HG03342 (cell line): Measurements from ENCODE around the gene PIAS2.
"Not testable (repeated sequence)": the region's sequence is repeated elsewhere in the genome, so short reads cannot be mapped to it uniquely, and the experiment has no call there.

Experiments
- ATAC-seq: cut with Tn5 transposase; IDR thresholded peaks from one replicate; pipeline ENCODE4 v1.9.1; 2021; ENCODE audit warnings: mild to moderate bottlenecking, moderate library complexity; ENCODE audit not compliant: unreplicated experiment

The PIAS2 gene

DNA sequence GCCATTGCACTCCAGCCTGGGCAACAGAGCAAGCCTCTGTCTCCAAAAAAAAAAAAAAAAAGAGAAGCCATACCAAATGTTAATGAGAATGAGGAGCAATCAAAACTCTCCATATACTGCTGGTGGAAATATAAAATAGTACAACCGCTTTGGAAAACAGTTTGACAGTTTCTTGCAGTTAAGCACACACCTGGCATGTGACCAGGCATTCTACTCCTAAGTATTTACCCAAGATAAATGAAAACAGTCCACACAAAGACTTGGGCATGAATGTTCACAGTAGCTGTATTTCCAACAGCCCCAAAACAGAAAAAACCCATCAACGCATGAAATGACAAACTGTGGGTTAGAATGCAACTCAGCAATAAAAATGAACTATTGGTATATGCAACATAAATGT is 84.5 kb downstream of the PIAS2 start:
- ATAC-seq = no peak

DNA sequence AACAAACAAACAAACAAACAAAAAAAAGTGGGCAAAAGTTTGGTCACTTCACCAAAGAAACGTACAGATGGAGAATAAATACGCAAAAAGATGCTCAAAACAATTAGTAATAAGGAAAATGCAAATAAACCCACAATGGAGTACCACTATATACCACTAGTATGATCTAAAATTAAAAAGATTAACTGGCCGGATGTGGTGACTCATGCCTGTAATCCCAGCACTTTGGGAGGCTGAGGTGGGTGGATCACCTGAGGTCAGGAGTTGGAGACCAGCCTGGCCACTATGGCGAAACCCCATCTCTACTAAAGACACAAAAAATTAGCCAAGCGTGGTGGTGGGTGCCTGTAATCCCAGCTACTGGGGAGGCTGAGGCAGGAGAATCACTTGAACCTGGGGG is 84.9 kb downstream of the PIAS2 start:
- ATAC-seq = not testable (repeated sequence)

DNA sequence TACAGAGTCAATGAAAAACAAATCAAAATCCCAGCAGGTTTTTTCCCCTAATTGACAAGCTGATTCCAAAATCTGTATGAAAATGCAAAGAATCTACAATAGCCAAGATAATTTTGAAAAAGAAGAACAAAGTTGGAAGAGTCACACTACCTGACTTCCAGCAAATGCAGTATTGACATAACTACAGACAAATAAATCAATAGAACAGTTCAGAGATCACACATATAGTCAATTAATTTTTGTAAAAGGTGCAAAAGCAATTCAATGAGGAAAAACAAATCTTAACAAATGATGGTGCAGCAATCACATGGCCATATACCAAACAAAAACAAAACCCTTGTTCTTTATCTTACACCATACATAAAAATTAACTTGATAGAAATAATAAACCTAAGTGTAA is 85.9 kb downstream of the PIAS2 start:
- no peak for ATAC-seq

DNA sequence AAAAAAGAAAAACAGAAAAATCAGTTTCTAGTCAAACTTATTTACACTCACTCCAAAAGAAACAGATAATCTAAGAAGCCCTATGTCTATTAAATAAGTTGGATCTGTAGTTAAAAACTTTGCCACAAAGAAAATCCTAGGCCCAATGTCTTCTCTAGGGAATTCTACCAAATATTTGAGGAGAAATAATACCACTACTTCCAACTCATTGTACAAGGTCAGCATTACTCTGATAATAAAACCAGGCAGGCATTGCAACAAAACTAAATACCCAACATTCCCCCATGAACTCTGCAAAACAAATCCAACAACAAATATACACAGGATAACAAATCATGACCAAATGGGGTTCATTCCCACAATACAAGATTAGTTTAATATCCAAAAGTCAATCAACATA is 86.7 kb downstream of the PIAS2 start:
- no peak for ATAC-seq

DNA sequence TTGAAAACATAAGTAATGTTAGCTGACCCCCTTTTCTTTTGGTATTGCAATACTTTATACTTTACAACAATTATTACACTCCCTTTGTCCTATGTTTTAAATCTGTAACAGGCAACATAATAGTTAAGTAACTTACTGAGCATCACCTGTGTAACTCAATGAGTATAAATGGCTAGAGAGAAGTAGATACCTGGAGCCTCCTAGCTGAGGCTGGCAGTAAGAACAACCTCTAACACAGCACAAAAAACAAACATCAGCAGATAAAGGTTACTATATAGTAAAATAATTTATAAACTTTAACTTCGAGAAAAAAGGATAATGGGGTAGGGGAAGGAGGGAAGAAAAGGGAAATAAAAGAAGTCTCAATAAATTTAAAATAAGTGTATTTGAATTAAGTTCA is 87.4 kb downstream of the PIAS2 start:
- ATAC-seq = no peak

DNA sequence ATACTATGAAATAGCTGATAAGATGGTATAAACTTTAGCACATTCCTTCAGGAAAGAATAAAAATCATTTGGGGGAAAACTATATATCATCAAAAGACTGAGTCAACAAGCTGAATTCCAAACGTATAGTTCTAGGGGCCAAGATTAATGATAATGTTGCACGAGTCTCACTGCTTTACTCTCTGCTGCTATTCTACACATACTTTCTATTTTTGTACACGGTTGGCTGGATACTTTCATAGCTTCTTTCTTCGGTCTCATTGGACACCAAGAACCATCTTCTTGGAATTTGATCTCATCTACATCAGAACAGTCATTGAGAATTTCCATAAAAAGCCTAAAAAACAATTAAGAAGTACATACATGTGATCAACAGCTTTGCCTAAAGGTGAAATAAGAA is 87.8 kb downstream of the PIAS2 start:
- ATAC-seq = no peak

DNA sequence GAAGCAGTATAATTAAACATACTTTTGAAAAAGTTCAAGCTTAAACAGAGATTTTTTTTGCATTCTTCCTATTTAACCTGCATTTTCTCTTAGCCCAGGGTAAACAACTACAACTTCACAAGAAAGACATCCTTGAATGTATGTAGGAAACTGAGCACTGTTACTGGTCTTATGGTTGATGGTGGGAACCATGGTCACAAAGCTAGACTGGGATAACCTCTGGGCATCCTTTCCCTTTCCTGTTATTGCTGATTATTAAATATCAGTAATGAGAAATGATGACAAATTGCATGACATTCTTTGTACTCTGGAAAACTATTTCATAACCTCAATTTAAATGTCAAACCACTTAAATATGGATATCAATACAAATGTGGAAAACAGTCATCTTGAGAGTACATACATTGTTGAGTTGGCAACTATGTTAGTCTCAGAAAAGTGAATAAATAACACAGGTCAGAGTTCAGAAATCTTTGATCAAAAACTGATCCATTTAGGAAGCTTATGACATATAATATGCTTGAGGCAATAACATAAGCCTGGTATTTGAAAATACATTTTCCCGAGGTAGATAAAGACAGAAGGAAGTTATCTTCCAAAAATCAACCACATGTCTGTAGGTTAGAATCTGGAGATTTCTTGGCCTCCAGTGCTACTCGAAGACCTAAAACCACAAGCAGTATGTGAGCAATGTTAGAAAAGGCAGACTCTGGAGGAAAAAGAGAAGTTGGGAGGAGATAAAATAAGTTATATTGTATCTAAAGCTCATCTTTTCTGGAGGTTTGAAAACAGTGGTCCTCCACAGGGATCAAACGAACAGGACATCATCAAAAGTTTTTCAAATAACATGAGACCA is 95.2 kb downstream of the PIAS2 start:
- no peak for ATAC-seq

DNA sequence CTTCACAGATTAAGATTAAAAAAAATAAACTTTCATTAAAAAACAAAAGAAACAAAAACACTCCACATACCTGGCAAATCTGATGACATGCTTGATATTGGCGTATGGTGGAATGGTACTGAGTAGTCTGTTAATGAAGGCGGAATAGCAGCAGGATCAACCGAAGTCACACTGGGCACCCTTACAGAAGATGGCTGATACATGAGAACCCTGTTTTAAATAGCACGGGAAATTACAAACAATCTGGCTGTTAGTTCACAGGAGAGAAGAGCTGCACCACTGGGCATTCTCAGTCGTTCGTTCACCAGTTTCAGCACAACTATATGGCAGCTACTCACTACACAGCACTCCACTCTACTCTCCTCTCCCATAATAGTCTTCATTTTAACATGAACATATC is 96.4 kb downstream of the PIAS2 start:
- ATAC-seq = no peak

DNA sequence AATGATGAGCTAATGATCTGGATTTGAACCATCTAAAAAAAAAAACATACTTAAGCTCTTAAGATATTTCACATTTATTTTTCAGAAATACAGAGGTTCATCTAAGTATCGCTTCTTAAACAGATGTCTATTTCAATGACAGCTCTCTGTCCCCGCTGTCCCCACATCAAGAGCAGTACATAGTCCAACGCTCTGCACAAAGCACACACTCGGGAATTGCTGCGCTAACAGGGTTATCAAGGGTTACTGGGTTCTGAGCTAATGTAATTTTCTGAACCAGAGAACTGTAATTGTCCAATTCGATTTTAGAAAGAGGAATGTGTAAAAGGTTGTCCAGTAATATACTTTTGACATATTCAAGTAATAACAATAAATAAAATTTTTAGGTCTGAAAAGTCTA is 101.6 kb downstream of the PIAS2 start:
- ATAC-seq = no peak

DNA sequence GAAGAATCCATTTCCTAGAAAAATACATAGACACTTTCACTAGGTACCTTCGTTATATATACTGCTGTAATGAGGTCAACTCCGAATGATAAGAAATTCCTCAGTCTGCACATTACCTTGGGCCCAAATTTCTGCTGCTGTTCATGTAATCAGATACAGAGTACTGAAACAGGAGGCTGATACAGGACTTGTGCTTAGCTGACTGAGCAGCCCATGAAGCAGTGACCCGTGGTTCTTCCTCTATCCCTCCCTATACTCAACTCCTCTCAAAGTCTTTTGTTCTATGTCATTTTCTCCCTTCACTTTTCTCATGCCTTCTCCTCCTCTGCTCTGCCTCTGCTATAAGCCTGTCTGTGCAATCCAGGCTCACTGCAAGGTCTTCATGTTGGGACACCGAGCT is 102.9 kb downstream of the PIAS2 start:
- ATAC-seq = no peak

DNA sequence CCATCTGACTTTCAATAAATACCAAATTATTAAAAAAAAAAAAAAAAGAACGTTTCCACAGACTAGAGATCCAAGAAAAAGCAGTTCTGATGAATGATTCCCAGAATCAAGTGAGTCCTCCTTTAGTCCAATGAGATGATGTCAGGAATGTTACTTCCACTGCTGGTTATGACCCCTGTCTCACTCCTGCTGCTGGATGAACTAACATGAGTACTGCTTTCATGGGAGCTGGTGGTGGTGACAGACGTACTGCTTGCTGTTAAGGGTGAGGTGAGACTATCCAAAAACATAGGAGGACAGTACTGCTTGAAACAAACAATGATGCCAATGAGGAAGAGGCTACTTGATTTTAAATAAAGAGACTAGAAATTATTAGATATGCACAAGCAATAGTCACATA is 105.0 kb downstream of the PIAS2 start:
- ATAC-seq = no peak

DNA sequence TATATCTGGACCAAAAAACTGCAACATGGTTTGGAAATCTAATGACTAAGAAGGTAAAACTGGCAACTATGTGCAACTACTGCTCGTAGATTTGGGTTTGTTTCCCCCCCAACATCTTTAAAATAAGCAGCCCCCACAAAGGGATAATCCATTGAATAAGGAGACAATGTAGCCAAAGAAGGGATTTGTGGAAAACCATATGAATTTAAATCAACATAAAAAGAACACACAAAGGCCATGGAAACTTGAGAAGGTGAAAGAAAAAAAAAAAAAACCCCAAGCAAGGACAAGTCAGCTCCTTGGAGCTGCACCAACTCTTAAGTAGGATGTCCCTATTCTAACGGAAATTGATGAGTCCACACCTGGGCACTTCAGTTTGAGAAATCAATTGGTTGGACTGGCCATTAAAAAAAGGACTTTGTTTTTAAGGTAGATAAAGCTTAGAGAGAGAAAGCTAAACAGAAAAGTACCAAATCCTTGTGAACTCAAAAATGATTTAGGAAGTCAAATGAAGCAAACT is 106.8 kb downstream of the PIAS2 start:
- no peak for ATAC-seq

DNA sequence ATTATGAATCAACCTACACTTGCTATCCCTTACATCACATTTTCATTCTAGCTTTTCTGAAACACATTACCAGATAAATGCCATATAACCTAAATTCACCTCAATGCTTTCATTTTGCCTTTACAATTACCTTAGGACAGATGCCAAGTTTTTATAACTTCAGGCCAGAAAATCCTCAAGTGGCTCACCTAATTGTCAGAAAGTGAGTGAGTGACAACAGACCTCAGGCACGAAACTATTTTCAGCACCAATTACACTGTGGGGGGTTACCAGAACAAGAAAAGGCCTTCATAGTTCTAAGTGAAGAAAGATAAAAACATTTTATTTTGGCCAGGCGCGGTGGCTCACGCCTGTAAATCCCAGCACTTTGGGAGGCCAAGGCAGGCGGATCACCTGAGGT is 108.2 kb downstream of the PIAS2 start:
- ATAC-seq = no peak

DNA sequence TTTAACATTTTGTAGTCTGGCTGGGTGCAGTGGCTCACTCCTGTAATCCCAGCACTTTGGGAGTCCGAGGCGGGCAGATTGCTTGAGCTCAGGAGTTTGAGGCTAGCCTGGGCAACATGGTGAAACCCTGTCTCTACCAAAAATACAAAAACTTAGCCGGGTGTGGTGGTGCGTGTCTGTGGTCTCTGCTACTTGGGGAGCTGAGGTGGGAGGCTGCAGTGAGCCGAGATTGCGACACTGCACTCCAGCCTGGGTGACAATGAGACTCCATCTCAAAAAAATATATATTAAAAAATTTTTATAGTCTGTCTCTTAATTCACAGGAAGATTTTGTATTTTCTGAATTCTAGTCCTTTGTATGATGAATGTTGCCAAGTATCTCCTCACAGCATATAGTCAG is 121.4 kb downstream of the PIAS2 start:
- ATAC-seq = not testable (repeated sequence)

DNA sequence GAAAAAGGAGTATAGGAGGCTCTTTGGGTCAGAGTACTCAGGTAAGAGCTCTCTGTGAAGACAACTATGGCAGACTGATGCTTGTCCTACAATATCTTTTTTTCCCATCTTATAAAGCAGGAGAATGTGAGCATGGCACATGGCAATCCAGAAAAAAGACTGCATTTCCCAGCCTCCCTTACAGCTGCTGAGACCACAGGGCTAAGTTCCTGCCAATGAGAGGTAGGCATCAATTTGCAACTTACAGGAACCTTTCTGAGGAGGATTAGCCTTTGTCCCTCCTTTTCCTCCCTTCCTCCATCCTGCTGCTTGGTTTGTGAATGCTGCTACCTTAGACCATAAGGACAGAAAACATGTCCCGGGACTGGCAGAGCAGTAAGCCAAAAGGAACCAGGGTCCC is 122.7 kb downstream of the PIAS2 start:
- ATAC-seq = no peak

DNA sequence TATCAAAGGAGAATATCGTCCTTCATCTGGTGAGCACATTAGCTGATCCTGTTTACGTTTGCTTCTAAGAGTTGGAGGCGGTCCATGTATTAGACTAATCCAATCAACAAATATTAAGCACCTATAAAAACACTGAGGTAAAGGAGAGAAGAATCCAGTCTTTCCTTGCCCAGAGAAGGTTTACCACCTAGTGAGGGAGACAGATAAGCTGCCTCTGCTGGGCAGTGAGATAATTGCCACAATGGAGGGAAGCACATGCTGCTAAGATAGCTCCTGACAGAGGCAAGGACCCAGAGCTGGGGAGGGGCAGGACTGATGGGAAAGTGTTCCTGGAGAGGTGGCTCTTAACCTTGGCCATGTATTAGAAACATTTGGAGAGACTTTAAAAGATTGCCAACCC is 123.7 kb downstream of the PIAS2 start:
- ATAC-seq = no peak

DNA sequence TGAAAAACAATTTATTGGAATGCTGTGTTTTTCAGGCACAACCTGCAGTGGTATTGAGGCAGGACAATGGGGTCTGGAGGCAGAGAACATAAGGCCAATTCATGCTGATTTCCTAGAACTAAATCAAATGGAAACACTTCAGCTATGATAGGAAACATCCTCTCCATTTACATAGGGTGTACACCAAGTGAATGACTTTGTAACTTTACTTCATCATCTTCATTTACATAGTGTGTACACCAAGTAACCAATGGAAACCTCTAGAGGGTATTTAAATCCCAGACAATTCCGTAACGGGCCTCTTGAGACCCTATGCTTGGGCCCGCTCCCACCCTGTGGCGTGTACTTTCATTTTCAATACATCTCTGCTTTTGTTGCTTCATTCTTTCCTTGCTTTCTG is 128.2 kb downstream of the PIAS2 start:
- no peak for ATAC-seq

DNA sequence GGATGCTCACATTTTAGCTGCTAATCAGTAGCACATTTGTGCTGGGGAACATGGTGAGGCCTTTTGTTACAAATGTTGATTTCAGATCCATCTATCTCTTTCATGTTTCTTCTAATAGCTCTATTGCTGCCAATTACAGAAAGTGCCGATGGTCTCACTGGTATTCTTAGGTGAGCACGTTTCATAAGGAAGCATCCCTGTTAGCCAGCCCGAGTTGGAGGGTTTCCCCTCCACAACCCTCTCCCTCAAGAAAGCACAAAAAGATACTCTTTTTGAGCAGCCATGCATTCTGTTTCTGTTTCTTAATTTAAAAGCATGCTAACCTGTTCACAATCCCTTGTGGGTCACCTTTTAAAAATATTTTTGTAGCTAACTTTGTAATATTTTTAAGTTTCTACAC is 129.6 kb downstream of the PIAS2 start:
- ATAC-seq = no peak

DNA sequence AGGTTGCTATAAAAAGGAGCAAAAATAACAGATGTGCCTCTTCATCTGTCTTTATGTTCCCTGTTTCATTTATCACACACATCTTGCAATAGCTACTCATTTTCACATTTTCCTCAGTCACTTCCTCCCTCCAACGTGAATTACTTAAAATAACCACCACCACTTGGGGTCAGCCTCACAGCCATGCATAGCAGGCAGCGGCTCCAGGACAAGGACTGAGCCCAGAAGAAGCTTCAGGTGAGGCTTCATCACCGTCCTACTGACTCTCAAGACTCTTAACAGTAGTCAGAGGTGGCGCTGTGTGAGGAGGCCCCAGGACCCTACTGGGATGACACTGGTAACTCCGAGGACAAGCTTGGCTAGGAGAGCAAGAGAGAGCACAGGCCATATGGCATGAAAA is 144.9 kb downstream of the PIAS2 start:
- no peak for ATAC-seq

DNA sequence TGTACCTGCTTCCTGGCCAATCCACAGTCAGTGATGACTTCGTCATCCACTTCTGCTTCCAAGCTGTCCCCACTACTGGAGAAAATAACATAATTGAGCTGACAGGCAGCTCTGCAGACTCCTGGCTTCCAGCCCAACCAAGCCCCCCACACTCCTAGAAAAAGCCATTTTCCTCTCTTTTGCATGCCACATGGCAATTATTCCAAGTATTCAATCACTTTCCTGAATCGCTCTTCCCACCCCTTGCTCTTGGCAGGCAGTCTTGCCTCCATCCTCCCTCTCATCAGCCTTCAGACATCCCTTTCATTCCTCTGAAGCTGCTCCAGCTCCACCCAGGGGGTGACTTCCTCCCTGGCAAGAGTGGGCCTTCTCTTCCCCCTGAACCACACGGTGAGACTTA is 146.2 kb downstream of the PIAS2 start:
- no peak for ATAC-seq

DNA sequence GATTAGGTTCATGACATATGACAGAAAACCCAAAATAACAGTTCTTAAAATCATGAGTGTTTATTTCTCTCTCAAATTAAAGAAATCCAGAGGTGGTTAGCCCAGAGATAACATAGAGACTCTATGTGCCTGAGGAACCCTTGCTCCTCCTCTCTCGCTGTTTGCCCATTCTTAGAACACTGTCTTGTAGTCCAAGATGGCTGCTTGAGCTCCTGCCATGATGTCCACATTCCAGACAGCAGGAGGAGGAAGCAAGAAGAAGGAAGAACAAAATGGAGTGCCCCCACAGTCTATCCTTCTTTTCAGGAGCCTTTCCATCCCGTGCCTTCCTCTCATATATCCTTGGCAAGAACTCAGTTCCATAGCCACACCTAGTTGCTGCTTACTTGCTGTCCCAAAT is 146.6 kb downstream of the PIAS2 start:
- ATAC-seq = no peak

DNA sequence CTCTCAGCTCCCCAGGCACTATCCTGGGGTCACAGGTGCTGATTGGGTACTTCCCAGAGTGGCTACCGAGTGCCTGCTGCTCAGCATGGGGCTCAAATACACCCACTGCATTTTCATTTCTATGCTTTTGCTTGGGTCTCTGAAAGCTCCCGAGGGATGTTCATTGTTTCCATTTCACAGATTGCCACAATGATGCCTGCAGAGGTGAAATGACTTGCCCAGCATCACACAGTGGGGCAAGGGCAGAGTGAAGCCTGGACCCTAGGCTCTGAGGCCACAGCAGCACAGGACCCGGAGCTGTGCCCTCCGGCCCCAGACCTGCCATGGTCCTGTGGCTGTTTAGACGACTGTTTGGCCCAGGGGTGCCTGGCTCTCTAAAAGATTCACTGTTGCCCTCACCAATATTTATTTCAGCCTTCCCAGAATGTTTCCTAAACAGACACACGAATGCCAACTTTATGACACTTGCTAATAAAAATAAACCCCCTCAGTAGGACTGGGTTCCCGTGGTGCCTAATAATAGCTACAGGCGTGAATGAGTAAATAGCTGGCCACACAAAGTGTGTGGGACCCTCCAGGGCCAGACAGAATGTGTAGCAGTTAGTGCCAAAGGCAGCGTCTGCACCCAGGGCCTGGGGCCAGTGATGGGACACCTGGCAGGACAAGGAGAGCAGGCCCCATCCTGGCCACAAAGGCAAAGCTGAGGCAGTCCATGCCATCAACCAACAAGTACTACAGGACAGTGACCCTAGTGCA is 149.0 kb downstream of the PIAS2 start:
- ATAC-seq = no peak
